ENCODE data around the gene LFNG.
A peak's percentile ranks its signal among the peaks of the same experiment; 100 is the strongest.

LFNG gene

DNA sequence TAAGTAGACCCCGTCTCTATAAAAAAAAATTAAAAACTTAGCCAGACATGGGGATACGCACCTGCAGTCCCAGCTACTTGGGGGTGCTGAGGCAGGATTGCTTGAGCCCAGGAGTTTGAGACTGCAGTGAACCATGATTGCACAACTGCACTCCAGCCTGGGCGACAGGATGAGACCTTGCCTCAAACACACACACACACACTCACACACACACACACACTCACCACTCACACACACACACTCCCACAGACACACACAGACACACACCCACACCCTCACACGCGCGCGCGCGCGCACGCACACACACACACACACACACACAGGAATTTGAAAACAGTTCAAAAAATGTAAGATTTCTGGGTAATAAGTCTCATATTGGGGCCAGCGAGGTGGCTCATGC is 34.7 kb upstream of the LFNG start:
- no peak for DNase-seq

DNA sequence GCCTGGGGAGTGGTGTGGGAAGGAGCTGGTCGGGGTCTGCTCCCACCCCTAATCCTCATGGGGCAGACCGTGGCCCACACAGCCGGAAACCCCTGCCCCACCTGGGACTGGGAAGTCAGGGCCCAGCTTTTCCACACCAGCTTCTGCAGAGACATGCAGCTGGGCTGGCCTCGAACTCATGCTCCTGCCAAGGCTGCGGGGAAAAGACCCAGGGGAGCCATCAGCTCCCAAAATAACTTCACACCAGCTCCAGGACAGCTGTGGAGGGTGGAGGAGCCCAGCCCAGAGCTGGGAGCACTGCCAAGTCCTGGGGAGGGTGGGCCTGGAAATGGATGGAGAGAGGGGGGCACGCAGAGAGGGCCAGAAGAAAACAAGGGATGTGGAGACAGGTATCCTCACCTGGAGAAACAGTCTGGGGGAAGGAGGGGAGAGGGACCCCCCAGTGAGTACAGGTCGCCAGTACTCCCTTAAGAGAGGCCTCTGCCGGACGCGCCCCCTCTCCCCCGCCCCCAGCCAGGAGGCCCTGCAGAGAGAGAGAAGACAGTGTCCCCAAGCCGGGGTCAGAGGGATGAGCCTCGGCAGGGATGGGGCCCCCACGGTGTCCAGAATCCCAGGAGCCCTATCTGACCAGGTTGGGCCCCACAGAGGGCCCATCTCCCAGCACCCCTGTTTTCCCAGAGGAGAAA is 31.8 kb upstream of the LFNG start:
- DNase-seq = no peak

DNA sequence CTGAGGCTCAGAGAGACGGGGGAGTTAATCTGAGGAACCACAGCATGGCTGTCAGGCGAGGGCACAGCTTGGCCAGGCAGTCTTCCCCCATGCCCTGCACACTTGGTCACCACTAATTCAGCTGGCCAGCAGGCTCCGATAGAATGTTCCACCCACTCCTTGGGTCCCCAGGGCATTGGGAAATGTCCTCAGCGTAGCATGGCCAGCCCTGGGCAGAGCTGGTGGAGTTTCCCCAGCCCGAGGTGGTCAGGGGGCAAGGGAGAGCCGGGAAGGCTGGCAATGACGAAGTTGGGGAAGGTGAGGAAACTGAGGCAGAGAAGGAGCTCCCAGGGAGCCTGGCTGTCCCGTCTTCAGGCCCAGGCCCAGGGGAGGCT is 31.3 kb upstream of the LFNG start:
- no peak for DNase-seq

DNA sequence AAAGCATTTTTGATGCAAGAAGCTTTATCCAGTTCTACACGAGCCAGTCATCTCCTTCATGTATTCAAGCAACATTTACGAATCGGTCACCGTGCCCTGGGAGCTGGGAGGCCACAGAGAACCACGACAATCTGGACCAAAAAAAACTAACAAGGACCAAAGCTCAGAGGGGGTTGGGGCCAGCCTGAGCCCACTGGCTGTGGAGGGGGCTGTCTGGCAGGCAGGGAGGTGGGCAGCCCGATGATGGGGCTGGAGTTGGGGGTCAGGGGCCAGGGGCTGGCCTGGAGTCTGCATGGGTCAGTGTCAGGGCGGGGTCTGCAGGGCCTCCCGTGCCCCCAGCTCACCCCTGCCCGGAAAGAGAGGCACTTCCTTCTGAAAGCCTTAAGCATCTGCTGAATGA is 30.9 kb upstream of the LFNG start:
- no peak for DNase-seq

- DNase-seq = no peak
These were observed 29.4 kb upstream of the LFNG start for GRCh38 chr7:2490181-2490651.

GRCh38 chr7:2492038-2492437 is 27.5 kb upstream of the LFNG start:
- no peak for DNase-seq

DNA sequence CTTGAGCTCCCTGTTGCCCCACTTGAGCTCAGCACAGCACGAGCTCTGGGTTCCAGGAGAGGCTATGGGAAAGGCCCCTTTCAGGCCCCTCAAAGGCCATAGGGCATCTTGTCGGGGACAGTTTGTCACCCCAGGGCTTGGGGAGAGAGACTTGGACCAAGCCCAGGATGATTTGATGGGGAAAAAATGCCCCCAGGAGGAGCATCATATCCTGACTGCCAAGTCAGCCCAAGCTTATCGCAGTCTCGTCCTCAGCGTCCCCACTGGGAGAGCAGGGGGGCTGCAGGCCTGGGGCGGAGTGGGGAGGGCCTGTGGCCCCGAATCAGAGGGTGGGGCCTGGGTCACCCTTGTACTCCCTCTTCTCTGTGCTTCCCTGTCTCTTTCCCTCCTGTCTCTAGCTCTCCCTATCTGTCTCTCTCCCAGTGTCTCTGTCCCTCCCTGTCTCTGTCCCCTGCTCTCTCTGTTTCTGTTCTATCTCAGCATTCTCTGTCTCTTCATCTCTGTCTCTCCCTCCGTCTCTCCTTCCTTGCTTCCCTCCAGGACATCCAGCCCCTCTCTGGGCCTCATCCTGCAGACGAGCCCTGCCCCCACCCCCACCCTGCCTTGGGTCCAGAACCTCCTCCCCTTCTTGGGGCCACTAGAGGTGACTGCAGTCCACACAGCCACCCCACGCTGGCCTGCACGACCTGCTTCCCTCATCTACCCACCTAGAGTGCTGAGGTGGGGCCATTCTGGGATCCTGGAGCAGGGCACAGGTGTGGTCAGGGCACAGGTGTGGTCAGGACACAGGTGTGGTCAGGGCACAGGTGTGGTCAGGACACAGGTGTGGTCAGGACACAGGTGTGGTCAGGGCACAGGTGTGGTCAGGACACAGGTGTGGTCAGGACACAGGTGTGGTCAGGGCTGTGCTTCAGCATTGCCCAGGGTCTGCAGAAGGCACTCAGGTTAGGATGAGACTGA is 26.1 kb upstream of the LFNG start:
- no peak for DNase-seq

DNA sequence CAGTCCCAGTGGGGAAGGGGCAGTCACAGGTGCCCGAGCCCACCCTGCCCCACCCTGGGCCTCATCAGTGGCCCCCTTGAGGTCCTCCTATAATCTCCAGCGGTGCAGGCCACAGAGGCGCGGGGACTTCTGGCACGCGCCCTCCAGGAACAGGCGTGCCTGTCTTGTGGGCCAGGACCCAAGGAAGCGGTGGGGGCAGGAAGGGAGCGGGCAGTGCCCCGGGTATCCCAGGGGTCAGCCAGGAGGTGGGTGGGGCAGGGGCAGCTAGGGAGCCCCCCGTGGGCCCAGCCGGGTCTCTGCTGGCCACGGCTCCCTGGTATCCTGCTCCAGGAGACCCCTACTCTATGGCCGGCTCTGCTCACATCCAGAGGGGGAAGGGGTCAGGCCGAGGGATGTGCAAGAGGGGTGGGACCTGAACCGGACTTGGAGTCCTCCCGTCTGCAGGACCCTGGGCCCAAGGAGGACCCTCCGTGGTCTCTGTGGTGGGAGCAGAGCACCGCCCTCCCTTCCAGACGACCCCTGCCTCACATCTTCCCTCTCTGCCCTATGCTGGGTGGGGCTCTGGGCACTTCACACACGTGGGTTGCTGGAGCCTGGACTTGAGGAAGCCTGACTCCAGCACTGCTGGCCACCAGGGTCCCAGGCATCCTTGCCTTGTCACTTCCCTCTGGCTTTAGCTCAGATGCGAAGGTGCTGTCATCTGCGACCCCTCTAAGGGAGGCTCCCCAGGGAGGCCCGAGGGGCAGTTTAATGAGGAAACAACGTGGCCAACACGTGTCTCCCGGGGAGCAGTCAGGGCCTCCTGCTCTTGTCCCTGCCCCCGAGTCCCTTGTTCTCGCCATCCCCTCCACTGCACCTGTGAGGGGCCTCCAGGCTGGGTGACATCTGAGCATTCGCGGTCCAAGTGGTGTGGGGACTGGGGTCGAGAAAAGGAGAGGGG is 25.1 kb upstream of the LFNG start:
- no peak for DNase-seq

- peak in 1 of 2 experiments; percentile 43 for DNase-seq
These were observed 23.9 kb upstream of the LFNG start for GRCh38 chr7:2495418-2496299.

DNA sequence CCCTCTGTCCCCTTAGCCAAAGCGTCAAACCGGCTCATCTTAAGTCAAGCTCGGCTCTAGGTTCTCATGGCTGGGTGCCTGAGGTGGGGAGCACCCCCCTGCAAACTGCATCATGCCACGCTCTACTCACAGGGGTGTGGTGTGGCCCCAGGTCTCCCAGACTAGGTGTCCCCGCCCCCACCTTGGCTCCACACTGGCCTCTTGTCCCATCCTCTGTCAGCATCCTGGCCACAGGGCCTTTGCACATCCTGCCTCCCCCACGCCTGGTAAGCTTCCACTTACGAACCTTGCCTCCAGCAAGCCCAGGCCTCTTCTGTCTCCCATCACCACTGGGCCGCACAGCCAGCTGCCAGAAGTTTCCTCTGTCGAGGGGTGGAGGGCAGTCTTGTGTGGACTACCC is 23.2 kb upstream of the LFNG start:
- DNase-seq = no peak

DNA sequence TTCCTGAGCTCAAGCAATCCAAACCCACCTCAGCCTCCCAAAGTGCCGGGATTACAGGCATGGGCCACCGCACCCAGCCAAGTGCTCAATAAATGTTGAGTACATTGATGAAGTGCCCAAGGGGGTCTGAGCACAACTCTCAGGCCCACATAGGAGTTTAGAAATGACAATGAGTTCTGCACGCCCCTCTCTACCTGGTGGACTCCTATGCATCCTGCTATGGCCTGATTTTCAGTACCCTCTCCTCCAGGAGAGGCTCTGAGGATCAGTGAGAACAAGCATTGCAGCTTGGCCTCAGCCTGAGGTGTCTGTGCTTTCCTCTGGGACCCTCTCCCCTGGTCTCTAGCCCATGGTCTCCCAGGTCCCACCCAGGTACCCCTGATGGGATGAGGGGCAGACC is 22.5 kb upstream of the LFNG start:
- DNase-seq = no peak

DNA sequence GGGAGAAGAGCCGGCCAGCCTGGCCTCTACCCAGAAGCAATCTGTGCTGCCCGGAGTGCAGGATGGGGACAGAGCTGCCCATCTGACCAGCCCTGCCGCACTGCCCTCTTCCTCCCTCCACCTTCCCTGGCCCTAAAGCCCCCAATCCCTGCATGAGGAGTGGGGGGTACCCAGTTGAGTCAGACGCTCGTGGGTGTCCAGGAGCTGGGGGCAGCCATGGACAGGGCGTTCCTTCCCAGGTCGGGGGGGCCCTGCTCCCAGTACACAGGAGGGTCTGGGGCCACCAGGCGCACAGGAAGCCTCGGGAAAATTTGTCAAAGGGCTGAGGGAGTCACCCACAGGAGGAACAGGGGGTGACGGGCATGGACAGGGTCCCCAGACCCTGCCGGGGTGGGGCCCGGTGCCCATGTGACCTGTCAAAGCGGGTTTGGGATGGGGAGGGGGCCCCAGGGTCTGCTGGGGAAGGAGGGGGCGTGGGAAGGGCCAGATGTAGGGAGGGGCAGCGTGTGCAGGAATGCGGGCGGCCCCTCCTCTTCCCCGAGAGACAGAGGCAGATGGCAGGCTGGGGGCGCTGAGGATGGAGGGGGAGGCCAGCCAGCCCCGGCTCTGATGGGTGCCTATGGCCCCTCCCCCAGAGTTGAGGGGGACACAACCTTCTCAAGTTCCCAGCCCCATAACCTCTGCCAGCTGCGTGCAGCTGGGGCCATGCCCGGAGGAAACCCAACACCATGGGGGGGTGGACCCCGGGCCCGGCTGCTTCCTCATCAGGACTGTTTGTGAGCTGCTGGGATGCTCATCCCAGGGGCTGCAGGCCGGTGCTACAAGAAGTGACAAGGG is 21.9 kb upstream of the LFNG start:
- DNase-seq = peak in 1 of 2 experiments; percentile 62

DNA sequence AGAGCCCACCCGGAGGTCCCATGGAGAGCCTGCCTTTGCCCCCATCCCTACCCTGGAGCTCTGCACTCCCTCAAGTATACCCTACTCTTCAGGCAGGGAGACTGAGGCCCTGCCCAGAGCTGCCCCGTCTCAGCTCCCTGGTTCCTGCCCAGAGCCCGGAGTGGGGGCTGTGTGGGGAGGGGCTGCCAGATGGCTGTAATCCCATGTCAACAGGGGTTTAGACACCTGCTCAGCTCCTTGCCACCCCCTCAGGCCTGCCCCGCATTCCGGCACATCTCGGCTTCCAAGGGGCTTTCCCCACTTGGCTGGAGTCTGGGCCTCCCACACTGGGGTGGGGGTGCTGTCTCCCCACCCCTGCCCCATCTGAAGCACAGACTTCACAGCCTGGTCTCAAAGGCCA is 20.9 kb upstream of the LFNG start:
- DNase-seq = peak in 1 of 2 experiments; percentile 51

GRCh38 chr7:2499181-2499580 is 20.4 kb upstream of the LFNG start:
- DNase-seq = no peak

DNA sequence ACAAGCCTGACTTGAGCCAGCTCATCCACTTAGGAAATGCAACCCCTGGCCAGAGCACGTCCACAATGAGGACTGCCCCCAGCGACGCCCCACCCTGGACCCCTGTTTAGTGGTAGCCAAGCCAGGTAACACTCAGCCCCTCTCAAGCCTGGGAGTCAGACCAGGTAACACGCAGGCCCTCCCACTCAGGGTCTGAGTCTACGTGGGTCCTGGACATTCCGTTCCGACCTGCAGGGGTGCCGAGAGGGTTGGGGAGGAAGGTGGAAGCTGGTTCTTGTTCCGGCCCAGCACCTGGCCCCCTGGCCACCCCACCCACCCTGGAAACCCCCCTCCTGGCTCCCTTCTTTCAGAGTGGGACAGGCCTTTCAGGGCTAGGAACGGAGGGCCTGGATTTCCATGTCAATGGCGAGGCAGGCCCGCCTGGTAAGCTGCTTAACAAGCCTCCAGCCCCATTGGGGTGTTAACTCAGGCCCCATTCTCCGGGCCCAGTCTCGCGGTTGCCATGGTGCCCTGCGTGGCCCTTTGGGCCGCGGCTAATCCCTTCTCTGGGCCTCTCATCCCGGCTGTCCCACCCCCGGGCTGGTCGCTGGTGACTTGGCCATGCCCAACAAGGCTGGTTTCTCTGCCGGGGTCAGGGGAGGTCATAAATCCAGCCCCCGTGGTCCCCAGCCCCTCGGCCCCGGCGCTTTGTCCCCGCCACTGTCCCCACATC is 19.7 kb upstream of the LFNG start:
- peak in 1 of 2 experiments; percentile 8 for DNase-seq

DNA sequence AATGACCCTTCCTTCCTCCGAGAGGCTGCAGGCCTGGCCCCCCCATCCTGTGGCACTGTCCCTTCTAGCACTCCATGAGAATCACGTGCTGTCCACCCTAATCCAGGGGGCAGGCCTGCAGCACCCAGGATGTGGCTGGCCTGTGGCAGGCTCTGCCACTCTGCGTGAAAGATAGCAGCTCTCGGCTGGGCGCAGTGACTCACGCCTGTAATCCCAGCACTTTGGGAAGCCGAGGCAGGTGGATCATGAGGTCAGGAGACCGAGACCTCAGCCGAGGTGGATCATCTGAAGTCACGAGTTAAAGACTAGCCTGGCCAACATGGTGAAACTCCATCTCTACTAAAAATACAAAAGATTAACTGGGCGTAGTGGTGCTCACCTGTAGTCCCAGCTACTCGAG is 18.9 kb upstream of the LFNG start:
- no peak for DNase-seq

DNA sequence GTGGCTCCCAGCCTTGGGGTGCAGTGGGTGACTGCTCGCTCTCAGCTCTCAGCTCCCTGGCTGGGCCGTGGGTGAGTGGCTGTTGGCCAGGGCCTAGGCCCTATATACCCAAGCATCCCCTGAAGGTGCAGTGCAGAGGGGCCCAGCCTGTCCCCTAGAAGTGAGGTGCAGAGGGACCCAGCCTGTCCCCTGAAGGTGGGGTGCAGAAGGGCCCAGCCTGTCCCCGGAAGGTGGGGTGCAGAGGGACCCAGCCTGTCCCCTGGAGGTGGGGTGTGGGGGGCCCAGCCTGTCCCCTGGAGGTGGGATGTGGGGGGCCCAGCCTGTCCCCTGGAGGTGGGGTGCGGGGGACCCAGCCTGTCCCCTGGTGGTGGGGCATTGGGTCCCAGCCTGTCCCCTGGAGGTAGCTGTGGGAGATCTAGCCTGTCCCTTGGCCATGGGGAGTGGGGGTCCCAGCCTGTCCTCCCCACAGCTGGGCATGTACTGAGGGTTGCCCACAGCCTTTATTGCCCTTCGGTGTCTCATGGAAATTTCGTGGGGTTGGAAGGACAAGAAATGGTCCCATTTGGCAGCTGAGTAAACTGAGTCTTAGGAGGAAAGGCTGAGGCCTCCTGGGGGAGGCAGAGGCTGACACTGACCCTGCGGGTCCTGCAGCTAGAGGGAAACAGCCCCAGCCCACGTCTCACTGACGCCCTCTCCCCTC is 17.5 kb upstream of the LFNG start:
- DNase-seq = no peak

GRCh38 chr7:2502647-2502966 is 17.0 kb upstream of the LFNG start:
- no peak for DNase-seq

- DNase-seq = no peak
These were observed 16.3 kb upstream of the LFNG start for GRCh38 chr7:2503056-2503941.
